SK-N-SH treated with all-trans-retinoic acid at 6 μM for 48 hours (cell line): ENCODE measurements around the gene GALNT12.

ENCODE experiments used
- ATAC-seq: fragments of 200-7000 bp; cut with Tn5 transposase; 3 replicates; pipeline ENCODE4 v1.9.1; 2020; ENCODE audit warnings: mild to moderate bottlenecking, moderate library complexity
- ARNTL ChIP-seq: fragments of 450-650 bp; formaldehyde crosslinking; IDR thresholded peaks from 2 replicates; pipeline ENCODE4 v1.5.0; 2020; ENCODE audit warnings: low read depth, mild to moderate bottlenecking, moderate library complexity, borderline replicate concordance
- BACH2 ChIP-seq: fragments of 250-450 bp; sonication (Bioruptor Pico); IDR thresholded peaks from 2 replicates; pipeline ENCODE4 v1.9.0; 2021; ENCODE audit warnings: mild to moderate bottlenecking, borderline replicate concordance
- CSDC2 ChIP-seq: fragments of 250-450 bp; sonication (Bioruptor Pico); IDR thresholded peaks from 2 replicates; pipeline ENCODE4 v1.5.0; 2020; ENCODE audit warnings: mild to moderate bottlenecking, moderate library complexity
- ESRRG ChIP-seq: fragments of 250-450 bp; sonication (Bioruptor Pico); IDR thresholded peaks from 2 replicates; pipeline ENCODE4 v1.6.1; 2021; ENCODE audit warnings: mild to moderate bottlenecking
- GLIS3 ChIP-seq: fragments of 250-450 bp; sonication (Bioruptor Pico); IDR thresholded peaks from 2 replicates; pipeline ENCODE4 v1.5.0; 2020; ENCODE audit warnings: mild to moderate bottlenecking, moderate library complexity
- ISL1 ChIP-seq: fragments of 250-450 bp; sonication (Bioruptor Pico); IDR thresholded peaks from 2 replicates; pipeline ENCODE4 v2.1.2; 2022; ENCODE audit warnings: mild to moderate bottlenecking, moderate library complexity
- OSR1 ChIP-seq: fragments of 250-450 bp; sonication (Bioruptor Pico); IDR thresholded peaks from 2 replicates; pipeline ENCODE4 v1.8.0; 2022; ENCODE audit warnings: moderate library complexity, mild to moderate bottlenecking, inconsistent platforms
- PPARA ChIP-seq: fragments of 250-450 bp; sonication (Bioruptor Pico); IDR thresholded peaks from 2 replicates; pipeline ENCODE4 v1.5.0; 2020; ENCODE audit warnings: mild to moderate bottlenecking, borderline replicate concordance
- SNAI2 ChIP-seq: fragments of 250-450 bp; sonication (Bioruptor Pico); IDR thresholded peaks from 2 replicates; pipeline ENCODE4 v1.5.0; 2020; ENCODE audit warnings: mild to moderate bottlenecking, moderate library complexity
- TCF4 ChIP-seq: fragments of 250-450 bp; sonication (Bioruptor Pico); IDR thresholded peaks from 2 replicates; pipeline ENCODE4 v1.8.0; 2021; ENCODE audit warnings: mild to moderate bottlenecking, moderate library complexity, borderline replicate concordance
- TOX ChIP-seq: fragments of 250-450 bp; sonication (Bioruptor Pico); IDR thresholded peaks from 2 replicates; pipeline ENCODE4 v1.8.0; 2021; ENCODE audit warnings: mild to moderate bottlenecking, moderate library complexity, borderline replicate concordance
- ZC3H10 ChIP-seq: fragments of 250-450 bp; sonication (Bioruptor Pico); IDR thresholded peaks from 2 replicates; pipeline ENCODE4 v1.5.1; 2021; ENCODE audit warnings: mild to moderate bottlenecking, moderate library complexity
- ZFP30 ChIP-seq: fragments of 450-650 bp; formaldehyde crosslinking; IDR thresholded peaks from 2 replicates; pipeline ENCODE4 v1.5.0; 2022; ENCODE audit warnings: mild to moderate bottlenecking, moderate library complexity
- ZNF565 ChIP-seq: fragments of 450-650 bp; formaldehyde crosslinking; conservative IDR thresholded peaks from 2 replicates; pipeline ENCODE4 v1.5.0; 2020; ENCODE audit warnings: low read depth, mild to moderate bottlenecking, moderate library complexity
- ZNF8 ChIP-seq: fragments of 450-650 bp; formaldehyde crosslinking; IDR thresholded peaks from 2 replicates; pipeline ENCODE4 v1.5.0; 2020; ENCODE audit warnings: mild to moderate bottlenecking, moderate library complexity
- TF ChIP-seq, protein P1 (sequence below): fragments of 250-450 bp; sonication (Bioruptor Pico); IDR thresholded peaks from 2 replicates; pipeline ENCODE4 v1.8.0; 2020; ENCODE audit warnings: mild to moderate bottlenecking, moderate library complexity, borderline replicate concordance
- TF ChIP-seq, protein P2 (sequence below): fragments of 250-450 bp; sonication (Bioruptor Pico); IDR thresholded peaks from 2 replicates; pipeline ENCODE4 v1.5.1; 2021; ENCODE audit warnings: mild to moderate bottlenecking, moderate library complexity
- TF ChIP-seq, protein P3 (sequence below): fragments of 250-450 bp; sonication (Bioruptor Pico); IDR thresholded peaks from 2 replicates; pipeline ENCODE4 v1.8.0; 2021; ENCODE audit warnings: low read depth, mild to moderate bottlenecking, moderate library complexity, borderline replicate concordance

GALNT12 gene

DNA sequence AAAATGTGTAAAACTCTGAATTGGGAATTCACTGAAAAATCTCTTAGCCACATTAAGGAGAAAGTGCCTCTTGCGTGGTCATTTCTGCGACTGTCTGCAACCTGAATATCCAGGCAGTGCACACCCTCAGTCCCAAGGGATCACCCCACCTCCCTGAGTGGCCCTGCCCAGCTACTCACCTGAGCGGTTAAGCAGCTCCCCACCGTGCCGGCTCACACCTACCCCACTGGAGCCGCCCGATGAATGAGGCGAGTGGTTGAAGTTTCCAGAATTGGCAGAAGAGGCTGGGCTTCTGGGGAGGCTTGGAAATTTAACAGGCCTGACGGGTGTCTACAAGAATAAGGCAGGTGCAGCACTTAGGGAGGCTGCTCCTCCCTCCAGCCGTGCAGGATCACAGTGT lies 36.8 kb upstream of the GALNT12 start (continued):
- TF ChIP-seq, protein P1, sequence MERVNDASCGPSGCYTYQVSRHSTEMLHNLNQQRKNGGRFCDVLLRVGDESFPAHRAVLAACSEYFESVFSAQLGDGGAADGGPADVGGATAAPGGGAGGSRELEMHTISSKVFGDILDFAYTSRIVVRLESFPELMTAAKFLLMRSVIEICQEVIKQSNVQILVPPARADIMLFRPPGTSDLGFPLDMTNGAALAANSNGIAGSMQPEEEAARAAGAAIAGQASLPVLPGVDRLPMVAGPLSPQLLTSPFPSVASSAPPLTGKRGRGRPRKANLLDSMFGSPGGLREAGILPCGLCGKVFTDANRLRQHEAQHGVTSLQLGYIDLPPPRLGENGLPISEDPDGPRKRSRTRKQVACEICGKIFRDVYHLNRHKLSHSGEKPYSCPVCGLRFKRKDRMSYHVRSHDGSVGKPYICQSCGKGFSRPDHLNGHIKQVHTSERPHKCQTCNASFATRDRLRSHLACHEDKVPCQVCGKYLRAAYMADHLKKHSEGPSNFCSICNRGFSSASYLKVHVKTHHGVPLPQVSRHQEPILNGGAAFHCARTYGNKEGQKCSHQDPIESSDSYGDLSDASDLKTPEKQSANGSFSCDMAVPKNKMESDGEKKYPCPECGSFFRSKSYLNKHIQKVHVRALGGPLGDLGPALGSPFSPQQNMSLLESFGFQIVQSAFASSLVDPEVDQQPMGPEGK (CRISPR knock-in tag): no peak
- no peak for TF ChIP-seq TOX (CRISPR knock-in tag)
- no peak for TF ChIP-seq TCF4
- TF ChIP-seq SNAI2 (CRISPR knock-in tag): no peak
- no peak for TF ChIP-seq ISL1 (CRISPR knock-in tag)
- TF ChIP-seq ESRRG (CRISPR knock-in tag): no peak

DNA sequence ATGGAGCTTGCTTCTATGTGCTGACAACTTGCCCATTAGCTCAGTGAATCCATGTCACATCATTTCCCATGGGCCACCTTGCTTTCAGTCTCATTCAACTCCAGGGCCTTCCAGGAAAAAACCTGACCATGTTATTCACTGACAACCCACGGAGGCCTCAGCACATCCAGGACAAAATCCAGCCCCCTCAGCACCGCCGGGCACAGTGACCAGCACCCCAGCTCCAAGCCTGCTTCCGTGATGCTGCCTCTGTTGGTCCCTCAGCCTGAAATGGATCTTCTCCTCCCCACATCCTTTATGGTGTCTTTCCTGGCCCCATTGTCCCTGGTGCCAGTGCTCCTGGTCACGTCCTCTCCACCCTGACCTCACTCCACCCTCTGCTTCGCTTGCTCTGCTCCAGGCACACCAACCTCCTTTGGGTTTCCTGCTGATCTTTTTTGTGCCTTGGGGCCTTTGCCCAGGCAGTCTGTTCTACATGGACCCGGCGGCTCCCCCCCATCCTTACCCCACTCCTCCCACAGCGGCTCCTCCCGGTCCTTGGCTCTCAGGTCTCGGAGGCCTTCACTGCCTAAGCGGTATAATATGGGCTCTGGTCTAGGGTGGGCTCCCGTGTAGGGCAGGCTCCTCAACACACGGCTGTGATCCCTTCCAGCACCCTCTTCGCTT lies 36.1 kb upstream of the GALNT12 start:
- TF ChIP-seq ZFP30: no peak
- TF ChIP-seq, all 23 proteins: peak for 0
- no peak for ATAC-seq

DNA sequence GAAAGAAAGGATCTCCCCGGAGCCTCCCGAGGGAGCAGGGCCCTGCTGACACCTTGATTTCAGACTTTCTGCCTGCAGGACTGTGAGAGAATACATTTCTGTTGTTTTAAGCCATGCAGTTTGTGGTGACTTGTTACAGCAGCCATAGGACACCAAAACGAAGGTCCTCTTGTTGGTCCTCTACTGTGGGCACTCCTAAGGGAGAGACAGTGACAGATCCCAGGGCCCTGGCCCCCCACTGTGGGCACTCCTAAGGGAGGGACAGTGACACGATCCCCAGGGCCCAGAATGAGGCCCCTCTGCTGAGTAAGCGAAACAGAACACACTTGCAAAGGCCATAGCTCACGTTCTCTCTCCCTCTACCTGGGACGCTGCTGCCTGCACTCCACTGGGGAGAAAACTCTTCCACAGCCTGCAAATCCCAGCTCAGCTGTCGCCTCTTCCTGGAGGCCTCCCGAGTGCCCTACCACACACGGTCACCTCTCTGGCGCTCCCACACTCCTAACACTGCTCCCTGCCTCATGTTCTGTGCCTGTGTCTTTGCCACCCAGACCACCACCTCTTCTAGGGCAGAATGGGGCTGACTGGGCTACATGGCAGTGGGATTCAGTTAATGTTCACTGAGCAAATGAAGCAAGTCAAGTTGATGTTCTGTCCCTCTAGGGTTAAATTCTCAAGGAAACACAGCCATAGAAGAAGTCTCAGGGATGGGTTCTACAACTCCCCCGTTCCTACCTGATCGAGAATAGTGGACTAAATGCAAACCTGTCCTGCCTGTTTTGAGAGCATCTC lies 34.9 kb upstream of the GALNT12 start:
- no peak for TF ChIP-seq ISL1 (CRISPR knock-in tag)
- no peak for TF ChIP-seq PPARA
- no peak for ATAC-seq

DNA sequence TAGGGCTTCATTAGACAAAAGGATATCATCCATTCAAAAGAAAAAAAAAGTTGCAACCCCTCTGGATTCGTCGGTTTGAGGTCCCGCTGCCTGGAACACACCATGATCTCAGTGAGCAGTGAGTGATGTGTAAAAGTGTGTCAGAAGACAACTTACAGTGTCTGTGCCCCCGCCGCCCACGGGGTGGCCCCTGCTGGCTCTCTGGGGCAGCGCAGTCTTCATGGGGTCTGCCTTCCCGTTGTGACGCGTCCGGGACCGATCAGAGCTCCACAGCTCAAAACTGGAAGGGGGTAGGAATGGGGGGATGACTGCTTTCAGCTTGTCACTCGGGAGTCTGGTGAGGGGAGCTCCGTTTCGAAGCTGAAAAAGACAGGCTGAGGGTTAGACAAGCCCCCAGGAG lies 33.7 kb upstream of the GALNT12 start:
- no peak for TF ChIP-seq SNAI2 (CRISPR knock-in tag)
- no peak for TF ChIP-seq ZNF8 (CRISPR knock-in tag)
- no peak for TF ChIP-seq OSR1
- ATAC-seq: no peak

DNA sequence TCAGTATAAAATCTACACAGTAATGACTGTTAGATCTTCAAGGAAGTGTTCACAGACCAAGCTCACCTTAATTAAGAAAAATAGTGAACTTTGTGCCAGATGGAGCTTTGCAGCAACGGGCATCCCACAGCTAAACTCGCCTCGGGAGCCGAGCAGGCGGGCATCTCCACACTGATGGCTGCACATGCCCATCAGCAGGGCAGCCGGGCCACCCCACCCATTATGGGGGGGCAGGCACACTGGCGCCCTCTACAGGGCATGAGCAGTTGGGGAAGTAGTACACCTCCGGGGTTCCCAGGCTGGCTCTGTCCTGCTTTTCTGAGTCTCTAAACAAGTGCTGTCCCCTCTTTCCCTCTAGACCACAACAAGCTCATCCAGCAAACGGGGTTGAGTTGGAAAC lies 32.7 kb upstream of the GALNT12 start:
- TF ChIP-seq, protein P1 (CRISPR knock-in tag): no peak
- TF ChIP-seq ZNF8 (CRISPR knock-in tag) (no peak), ZC3H10 (CRISPR knock-in tag) (no peak), CSDC2 (CRISPR knock-in tag) (no peak), ARNTL (CRISPR knock-in tag) (no peak), ZNF565 (no peak), GLIS3 (no peak), BACH2 (no peak), OSR1 (no peak), TCF4 (no peak)
- TF ChIP-seq, protein P2, sequence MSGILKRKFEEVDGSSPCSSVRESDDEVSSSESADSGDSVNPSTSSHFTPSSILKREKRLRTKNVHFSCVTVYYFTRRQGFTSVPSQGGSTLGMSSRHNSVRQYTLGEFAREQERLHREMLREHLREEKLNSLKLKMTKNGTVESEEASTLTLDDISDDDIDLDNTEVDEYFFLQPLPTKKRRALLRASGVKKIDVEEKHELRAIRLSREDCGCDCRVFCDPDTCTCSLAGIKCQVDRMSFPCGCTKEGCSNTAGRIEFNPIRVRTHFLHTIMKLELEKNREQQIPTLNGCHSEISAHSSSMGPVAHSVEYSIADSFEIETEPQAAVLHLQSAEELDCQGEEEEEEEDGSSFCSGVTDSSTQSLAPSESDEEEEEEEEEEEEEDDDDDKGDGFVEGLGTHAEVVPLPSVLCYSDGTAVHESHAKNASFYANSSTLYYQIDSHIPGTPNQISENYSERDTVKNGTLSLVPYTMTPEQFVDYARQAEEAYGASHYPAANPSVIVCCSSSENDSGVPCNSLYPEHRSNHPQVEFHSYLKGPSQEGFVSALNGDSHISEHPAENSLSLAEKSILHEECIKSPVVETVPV (CRISPR knock-in tag): no peak
- TF ChIP-seq, protein P3, sequence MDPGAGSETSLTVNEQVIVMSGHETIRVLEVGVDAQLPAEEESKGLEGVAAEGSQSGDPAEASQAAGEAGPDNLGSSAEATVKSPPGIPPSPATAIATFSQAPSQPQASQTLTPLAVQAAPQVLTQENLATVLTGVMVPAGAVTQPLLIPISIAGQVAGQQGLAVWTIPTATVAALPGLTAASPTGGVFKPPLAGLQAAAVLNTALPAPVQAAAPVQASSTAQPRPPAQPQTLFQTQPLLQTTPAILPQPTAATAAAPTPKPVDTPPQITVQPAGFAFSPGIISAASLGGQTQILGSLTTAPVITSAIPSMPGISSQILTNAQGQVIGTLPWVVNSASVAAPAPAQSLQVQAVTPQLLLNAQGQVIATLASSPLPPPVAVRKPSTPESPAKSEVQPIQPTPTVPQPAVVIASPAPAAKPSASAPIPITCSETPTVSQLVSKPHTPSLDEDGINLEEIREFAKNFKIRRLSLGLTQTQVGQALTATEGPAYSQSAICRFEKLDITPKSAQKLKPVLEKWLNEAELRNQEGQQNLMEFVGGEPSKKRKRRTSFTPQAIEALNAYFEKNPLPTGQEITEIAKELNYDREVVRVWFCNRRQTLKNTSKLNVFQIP (CRISPR knock-in tag): no peak

More for the DNA sequence above, 32.7 kb upstream of the GALNT12 start:
- ATAC-seq: peak; percentile 68
